ENCODE measurements around the gene RPP40.

DNA sequence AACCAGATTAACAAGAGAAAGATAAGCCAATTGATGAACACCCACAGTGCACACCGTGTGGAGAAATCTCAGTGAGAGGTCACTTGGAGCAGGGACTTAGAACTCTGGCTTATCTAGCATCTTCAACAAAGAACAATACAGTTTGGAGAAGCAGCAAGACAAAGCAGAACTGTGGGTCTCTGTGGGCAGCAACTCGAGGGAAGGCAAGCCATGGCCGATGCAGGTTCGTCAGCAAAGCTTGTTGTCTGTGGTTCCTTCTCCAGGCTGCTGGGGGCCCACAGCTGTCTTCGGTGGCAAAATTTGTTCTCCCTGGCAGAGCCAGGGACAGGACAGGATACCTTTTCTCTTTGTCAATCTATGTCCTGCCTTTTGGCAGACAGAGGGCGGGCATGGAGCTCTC lies 22.1 kb downstream of the RPP40 start:
- TF ChIP-seq EZH2 (IDR thresholded peaks at IDR 0.05; ENCODE audit: insufficient read depth, poor library complexity, severe bottlenecking) (no peak), EZH2phosphoT487 (IDR thresholded peaks at IDR 0.05; ENCODE audit: insufficient read depth, low read depth) (no peak)
